Embryonic facial prominence (tissue), 1 donor: Measurements from ENCODE around the gene JAG2.

Experiments
- DNase-seq: peaks from one replicate; pipeline ENCODE4 v3.0.0-alpha.2; 2016; ENCODE audit errors: extremely low spot score

JAG2 gene

DNA sequence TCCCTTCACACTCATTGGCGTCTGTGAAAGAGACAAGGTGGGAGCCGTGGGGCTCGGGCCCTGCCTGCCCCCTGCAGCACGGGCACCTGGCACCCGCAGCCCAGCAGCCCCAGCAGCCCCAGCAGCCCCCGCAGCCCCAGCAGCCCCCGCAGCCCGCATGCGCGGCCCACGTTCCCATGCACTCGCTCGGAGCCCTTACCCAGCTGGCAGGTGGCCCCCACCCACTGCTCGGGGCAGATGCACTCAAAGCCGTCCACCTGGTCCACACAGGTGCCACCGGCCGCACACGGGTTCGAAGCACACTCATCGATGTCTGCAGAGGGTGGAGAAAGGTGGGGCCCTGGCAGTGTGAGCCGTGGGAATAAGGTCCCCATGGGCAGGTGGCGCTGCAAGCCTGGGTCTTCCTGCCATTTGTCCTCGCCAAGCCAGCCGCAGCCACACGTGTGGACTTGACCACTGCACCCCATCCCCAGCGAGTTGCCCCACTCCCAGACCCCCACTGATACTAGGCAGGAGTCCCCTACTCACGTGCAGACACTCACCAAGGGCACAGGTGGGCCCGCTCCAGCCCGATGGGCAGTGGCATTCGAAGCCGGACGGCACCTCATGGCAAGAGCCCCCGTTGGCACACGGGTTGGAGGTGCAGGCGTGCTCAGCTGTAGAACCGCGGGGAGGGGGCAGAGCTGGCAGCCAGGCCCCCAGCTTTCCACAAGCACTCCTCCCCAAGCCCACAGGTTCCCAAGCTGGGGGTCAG lies 17.3 kb downstream of the JAG2 start:
- DNase-seq = no peak

GRCh38 chr14:105150368-105151083 lies 18.1 kb downstream of the JAG2 start:
- DNase-seq = no peak

GRCh38 chr14:105150026-105150367 lies 18.6 kb downstream of the JAG2 start:
- no peak for DNase-seq

DNA sequence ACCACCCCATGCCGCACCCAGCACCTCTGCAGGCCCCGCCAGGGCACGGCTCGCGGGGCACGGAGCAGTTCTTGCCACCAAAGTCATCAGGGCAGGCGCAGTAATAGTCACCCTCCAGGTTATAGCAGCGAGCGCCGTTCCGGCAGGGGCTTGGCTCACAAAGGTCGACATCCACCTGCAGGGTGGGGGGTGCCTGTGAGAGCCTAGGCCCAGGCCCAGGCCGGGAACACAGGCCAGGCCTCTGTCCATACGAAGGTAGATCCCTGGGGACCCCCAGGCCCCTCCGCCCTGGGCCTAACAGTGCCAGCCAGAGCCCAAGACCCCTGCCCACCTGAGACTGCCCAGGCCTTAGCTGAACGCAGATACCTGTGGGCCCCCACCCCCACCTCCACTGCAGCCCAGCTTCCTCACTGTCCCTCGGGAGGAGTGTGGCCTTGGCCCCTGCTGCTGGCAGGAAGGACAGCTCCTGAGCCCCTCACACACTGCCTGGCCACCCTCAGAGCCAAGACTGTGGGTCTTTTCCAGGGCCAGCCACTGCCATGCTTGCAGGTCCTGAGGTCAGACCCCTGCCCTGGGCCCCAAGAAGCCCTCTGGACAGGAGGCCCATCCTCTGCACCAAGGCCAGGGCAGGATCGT lies 19.3 kb downstream of the JAG2 start:
- DNase-seq = no peak

DNA sequence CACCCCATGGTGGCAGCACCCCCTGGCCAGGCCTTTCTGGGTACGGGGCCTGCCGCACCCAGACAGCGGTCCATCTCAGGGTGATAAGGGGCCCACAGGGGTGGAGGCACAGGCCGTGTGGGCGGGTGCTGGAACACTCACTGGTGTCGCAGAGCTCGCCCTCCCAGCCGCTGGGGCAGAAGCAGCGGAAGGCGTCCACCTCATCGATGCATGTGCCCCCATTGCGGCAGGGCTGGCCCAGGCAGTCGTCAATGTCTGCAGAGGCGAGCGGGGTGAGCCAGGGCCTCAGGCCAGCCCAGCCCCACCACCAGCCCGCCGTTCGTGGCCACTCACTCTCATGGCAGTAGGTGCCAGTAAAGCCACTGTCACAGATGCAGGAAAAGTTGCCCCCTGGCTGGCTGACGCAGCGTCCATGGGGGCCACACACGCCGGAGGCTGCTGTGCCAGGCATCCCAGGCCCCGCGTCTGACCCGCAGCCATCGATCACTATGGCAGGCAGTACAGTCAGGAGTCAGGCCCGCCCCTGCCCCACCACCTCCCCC lies 19.9 kb downstream of the JAG2 start:
- DNase-seq = no peak

- no peak for DNase-seq
Observed at GRCh38 chr14:105147671-105148603, 20.6 kb downstream of the JAG2 start.

DNA sequence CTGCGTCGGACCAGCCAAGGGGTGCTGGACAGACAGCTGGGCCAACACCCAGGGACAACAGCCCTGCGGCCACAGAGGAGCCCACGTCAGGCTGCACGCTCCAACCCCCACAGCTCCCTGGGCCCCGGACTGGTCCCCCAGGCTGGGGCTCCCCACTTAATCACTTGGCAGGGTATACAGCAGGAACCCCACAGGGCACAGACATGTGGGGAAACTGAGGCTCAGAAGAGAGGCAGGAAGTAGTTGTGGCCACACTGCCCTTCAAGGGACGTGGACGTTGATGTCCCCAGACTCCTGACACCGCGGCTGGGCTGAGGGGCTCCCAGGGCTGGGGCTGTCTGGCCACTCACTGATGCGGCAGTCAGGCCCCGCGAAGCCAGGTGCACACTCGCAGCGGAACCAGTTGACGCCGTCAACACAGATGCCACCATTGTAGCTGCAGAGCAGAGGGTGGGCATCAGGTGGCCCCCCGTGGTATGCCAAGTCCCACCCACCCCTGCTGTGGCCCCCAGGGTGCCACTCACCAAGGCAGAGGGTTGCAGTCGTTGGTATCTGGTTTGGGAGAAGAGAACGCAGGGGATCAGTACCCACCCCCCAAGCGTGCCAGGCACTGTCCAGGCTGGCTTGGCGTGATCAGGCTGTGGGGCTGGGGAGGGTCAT lies 21.5 kb downstream of the JAG2 start:
- no peak for DNase-seq

GRCh38 chr14:105146181-105146975 lies 22.2 kb downstream of the JAG2 start:
- no peak for DNase-seq

- no peak for DNase-seq
Observed at GRCh38 chr14:105145381-105146180, 23.0 kb downstream of the JAG2 start.

- no peak for DNase-seq
Observed at GRCh38 chr14:105144666-105145380, 23.8 kb downstream of the JAG2 start.

DNA sequence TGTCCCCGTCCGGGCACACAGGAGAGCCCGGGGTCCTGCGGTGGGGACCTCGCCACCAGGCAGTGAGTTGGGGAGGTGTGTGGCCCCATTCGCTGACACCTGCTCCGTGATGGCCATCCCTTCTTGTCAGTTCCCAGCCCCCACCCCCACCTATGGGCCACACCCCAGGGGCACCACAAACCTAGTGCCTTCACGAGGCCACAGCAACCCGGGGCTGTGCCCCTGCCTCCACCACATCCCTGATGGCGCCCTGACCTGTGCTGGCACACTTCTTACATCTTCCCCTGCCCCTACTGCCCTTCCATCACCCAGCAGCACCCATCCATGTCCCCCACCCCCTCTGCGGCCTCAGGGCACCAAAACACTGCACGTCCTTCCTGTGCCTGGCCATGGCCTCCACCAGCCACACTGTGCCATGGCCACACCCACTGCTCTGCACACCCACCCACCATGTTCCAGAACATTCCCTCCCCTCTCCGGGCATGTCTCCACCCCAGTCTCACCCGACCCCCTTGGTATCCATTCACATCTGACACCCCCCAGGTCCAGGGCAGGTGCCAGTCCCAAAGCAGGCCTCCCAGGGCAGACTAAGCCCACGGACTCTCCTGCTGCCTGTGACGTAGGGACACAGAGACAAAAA lies 24.4 kb downstream of the JAG2 start:
- no peak for DNase-seq

- no peak for DNase-seq
Observed at GRCh38 chr14:105143451-105144025, 25.0 kb downstream of the JAG2 start.

DNA sequence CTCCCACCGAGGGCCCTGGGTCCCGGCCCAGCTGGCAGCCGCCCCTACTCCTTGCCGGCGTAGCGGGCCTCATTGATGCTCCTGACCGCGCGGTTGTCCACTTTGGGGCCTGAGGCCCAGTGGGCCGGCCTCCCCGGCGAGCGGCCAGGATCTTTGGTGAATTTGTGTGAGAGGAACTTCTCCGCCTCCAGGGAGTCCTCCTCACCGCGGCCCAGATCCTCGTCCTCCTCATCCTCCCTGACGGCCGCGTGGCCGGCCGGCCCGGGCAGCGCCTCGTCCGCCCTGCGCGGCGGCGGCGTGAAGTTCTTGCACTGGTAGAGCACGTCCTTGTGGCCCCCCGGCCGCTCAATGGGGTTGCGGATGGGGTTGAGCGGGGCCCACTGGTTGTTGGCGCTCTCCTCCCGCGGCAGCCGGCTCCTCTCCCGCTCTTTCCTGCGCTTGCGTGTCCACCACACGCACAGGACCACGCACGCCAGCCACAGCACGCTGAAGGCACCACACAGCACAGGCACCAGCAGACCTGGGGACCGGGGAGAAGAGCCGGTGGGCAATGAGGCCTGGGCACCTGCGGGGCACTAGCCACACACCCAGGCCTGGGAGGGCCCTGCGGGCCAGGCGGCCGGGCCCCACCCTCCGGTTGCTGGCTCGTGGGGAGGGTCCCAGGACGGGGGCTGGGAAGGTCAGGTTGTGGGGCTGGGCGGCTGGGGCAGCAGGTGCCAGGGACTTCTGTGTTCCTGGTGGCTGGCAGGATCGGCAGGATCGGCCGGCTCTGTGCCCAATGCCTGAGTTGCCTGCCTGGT lies 25.7 kb downstream of the JAG2 start:
- DNase-seq = no peak

DNA sequence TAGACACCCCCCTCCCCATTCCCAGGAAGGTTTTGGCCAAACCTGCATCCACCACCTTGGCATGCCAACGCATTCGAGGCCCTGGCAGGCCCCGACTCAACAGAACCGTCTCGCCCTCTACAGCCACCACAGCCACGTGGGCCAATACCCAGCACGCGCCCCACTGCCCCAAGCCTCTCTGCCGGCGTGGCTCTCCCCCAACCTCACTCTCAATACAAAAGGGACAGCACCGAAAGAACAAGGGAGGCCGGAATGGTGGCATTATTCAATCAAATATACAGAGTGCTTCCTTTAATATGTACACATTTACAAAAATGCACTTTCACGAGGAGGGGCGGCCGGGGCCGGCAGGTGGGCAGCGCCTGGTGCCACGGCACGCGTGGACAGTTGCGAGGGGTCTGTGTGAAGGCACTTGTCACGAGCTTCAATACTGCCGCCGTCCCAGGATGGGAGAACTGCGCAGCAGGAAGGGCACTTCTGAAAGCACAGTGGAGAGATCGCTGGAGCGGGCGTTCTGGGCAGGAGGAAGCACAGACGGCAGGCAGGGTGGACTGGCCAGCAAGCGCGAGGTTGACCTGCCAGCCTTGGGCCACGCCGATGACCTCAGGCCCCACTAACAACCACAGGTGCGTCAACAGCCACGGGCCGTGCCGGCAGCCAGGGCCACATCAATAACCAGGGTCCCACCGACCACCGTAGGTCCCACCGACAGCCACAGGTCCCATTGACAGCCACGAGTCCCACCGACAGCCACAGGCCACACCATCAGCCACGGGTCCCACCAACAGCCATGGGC lies 26.9 kb downstream of the JAG2 start:
- DNase-seq = no peak

DNA sequence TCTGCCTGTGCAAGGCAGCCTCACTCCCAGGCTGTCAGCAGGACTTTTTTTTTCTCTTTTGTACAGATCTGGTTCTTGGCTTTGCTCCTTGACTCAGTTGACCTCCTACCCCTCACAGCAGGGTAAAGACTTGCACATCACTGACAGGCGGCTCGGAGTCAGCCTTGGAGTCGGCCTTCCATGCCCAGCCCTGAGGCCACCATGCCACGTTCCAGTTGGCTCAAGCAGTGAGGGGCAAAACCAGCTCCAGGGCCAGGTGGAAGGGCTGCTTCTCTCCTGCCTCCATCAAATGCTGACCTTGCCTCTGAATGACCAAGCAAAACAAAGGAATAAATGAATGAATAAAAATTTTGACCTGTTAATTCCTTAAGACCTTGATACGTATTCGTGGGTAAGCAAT lies 27.6 kb downstream of the JAG2 start:
- no peak for DNase-seq

DNA sequence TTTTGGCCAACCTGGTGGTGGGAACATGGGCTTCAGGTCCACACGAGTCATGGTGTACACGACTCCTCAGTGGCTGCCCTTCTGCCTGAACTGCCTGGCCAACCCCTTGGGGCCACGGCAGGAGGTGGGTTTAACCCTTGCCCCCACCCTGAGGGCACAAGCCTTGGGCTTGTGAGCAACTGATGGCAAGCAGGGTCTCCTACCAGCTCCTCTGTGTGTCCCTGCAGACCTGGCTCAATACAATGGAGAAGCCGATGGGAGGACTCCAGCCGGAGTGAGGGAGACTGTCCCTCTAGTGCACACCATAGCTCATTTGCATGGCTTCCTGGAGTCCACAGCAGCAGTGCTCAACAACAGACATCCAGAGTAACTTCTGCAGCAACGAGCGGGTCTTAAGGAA lies 28.0 kb downstream of the JAG2 start:
- DNase-seq = no peak
